GM12878 (cell line): ENCODE data around the gene FAM118A. TPM values are rescaled to one million over a fixed set of nuclear protein-coding genes. Genes with fewer than 3 reads are reported as not detected.

Source experiments
- ATAC-seq: fragments of 200-7000 bp; cut with Tn5 transposase; 3 replicates; pipeline ENCODE4 v1.9.1; 2020; ENCODE audit warnings: mild to moderate bottlenecking, moderate library complexity
- BruUV-seq: library from RNA; stranded (reverse); fragments of 400-500 nt; replicated peaks from 2 replicates; lab custom pipeline; 2021; lab: Mats Ljungman, UMichigan
- CTCF ChIA-PET: fragments of 300-600 bp; sonication (Branson Sonifier 250); formaldehyde crosslinking; extraction: SDS; loops from one replicate; lab custom pipeline; 2021; ENCODE audit warnings: inconsistent platforms; lab: Yijun Ruan, JAX
- POLR2A ChIA-PET: fragments of 350-600 bp; formaldehyde crosslinking; extraction: SDS; loops from one replicate; lab custom pipeline; 2021; ENCODE audit warnings: inconsistent platforms; lab: Charles Lee
- RAD21 ChIA-PET: fragments of 300-600 bp; sonication (Branson Sonifier 250); formaldehyde crosslinking; loops from one replicate; lab custom pipeline; 2023; ENCODE audit warnings: antibody characterized with exemption; ENCODE audit not compliant: unreplicated experiment; lab: Charles Lee
- SMC1A ChIA-PET: fragments of 300-600 bp; sonication (Branson Sonifier 250); formaldehyde crosslinking; loops from one replicate; lab custom pipeline; 2023; ENCODE audit not compliant: unreplicated experiment, uncharacterized antibody; lab: Charles Lee
- DNase-seq: peaks from one replicate; pipeline ENCODE4 v3.0.0-alpha.2; 2011; ENCODE audit warnings: low read depth, low spot score
- FAIRE-seq: peaks from 3 replicates; lab custom pipeline; 2011; peaks lifted over from hg19 to GRCh38; lab: Jason Lieb, UNC
- H2AFZ ChIP-seq: 2 replicates; pipeline ENCODE4 v1.6.0; 2011; ENCODE audit warnings: low read depth, low read length, control low read depth; ENCODE audit not compliant: control insufficient read depth
- H3K27ac ChIP-seq: 2 replicates; pipeline ENCODE4 v1.5.1; 2011; ENCODE audit warnings: control low read depth; ENCODE audit not compliant: control insufficient read depth, insufficient read depth
- H3K27me3 ChIP-seq, 2 experiments: replicated peaks in 1 of 2; 2 replicates each; pipeline versions ENCODE4 v1.6.0 to v1.6.1; 2011; ENCODE audit warnings: low read length in 1 of 2; ENCODE audit not compliant: control insufficient read depth in 2 of 2, insufficient read depth in 2 of 2
- H3K36me3 ChIP-seq, 2 experiments: 2 replicates each; pipeline ENCODE4 v1.5.1; 2011; ENCODE audit warnings: low read length in 1 of 2; ENCODE audit not compliant: control insufficient read depth in 2 of 2, insufficient read depth in 2 of 2
- H3K4me1 ChIP-seq: 2 replicates; pipeline ENCODE4 v1.6.1; 2011; ENCODE audit warnings: mild to moderate bottlenecking, low read length, moderate library complexity, mixed read lengths; ENCODE audit not compliant: control insufficient read depth, insufficient read depth
- H3K4me2 ChIP-seq: 2 replicates; pipeline ENCODE4 v1.6.0; 2011; ENCODE audit warnings: control low read depth; ENCODE audit not compliant: control insufficient read depth, insufficient read depth
- H3K4me3 ChIP-seq: fragments of 200-600 bp; sonication (generic); 2 replicates; pipeline ENCODE4 v1.5.1; 2016
- H3K79me2 ChIP-seq: 2 replicates; pipeline ENCODE4 v1.6.0; 2011; ENCODE audit warnings: low read length; ENCODE audit not compliant: control insufficient read depth, insufficient read depth
- H3K9ac ChIP-seq: 2 replicates; pipeline ENCODE4 v1.8.0; 2011; ENCODE audit warnings: low read length, control low read depth, mixed read lengths; ENCODE audit not compliant: control insufficient read depth, insufficient read depth
- H3K9me3 ChIP-seq: replicated peaks from 3 replicates; pipeline ENCODE4 v1.5.1; 2011; ENCODE audit warnings: mild to moderate bottlenecking, low read length; ENCODE audit not compliant: control insufficient read depth, insufficient read depth
- H4K20me1 ChIP-seq: 2 replicates; pipeline ENCODE4 v1.6.0; 2011; ENCODE audit not compliant: control insufficient read depth, insufficient read depth
- ATF7 ChIP-seq: fragments of 450-650 bp; IDR thresholded peaks from 2 replicates; pipeline ENCODE4 v1.6.1; 2016; ENCODE audit warnings: low read depth, mild to moderate bottlenecking
- DPF2 ChIP-seq: fragments of 450-650 bp; IDR thresholded peaks from 2 replicates; pipeline ENCODE4 v1.6.1; 2017; ENCODE audit warnings: mild to moderate bottlenecking
- NFIC ChIP-seq: IDR thresholded peaks from 2 replicates; pipeline ENCODE4 v1.6.1; 2012; ENCODE audit warnings: low read depth, mild to moderate bottlenecking, inconsistent platforms, low read length, moderate library complexity
- NFXL1 ChIP-seq: fragments of 450-650 bp; IDR thresholded peaks from 2 replicates; pipeline ENCODE4 v1.6.1; 2017; ENCODE audit warnings: antibody characterized with exemption, mild to moderate bottlenecking, borderline replicate concordance
- NKRF ChIP-seq: fragments of 450-650 bp; conservative IDR thresholded peaks from 2 replicates; pipeline ENCODE4 v1.6.1; 2017; ENCODE audit warnings: mild to moderate bottlenecking, moderate library complexity
- RB1 ChIP-seq: fragments of 450-650 bp; formaldehyde crosslinking; IDR thresholded peaks from 2 replicates; pipeline ENCODE4 v1.6.1; 2017; ENCODE audit warnings: mild to moderate bottlenecking, borderline replicate concordance
- TBL1XR1 ChIP-seq: IDR thresholded peaks from 2 replicates; pipeline ENCODE4 v1.6.1; 2012; ENCODE audit warnings: low read depth, low read length, improper control_type of control experiment
- USF2 ChIP-seq: IDR thresholded peaks from 2 replicates; pipeline ENCODE4 v1.6.1; 2011; ENCODE audit warnings: low read depth, low read length, improper control_type of control experiment, borderline replicate concordance
- ZSCAN29 ChIP-seq: fragments of 450-650 bp; IDR thresholded peaks from 2 replicates; pipeline ENCODE4 v1.6.1; 2017; ENCODE audit warnings: mild to moderate bottlenecking, moderate library complexity
- WGBS: methylation state at CpG from one replicate; pipeline ENCODE4 v1.1.6; 2016; ENCODE audit warnings: low lambda C conversion rate; ENCODE audit not compliant: insufficient replicate concordance, insufficient coverage; ENCODE audit errors: missing lambda C conversion rate; 5-methylcytosine and 5-hydroxymethylcytosine counted together
- in situ Hi-C: fragments of 300-500 bp; cut with MboI; formaldehyde crosslinking; loops from 9 replicates; pipeline ENCODE4 v1.14.3; 2018; ENCODE audit warnings: mixed read lengths
- intact Hi-C: fragments of 100-400 bp; cut with micrococcal nuclease; formaldehyde crosslinking; loops from one replicate; pipeline ENCODE4 v1.14.2; 2022; ENCODE audit not compliant: unreplicated experiment
- polyA plus RNA-seq, 11 experiments: library from polyadenylated mRNA; depleted of rRNA in 4 of 11; unstranded in 6 of 11; stranded (reverse) in 5 of 11; fragments of >200 nt; fragmentation: Nextera tagmentation in 4 of 11; fragmentation: Illumina TruSeq in 1 of 11; extraction: Ambion mirVana in 4 of 11; extraction: Trizol in 1 of 11; gene quantifications; 1 replicate in 1 of 11; 2 replicates in 10 of 11; pipeline versions ENCODE4 v1.2.1 to v1.2.3, GENCODE V29; 2011 to 2016; ENCODE audit warnings: inconsistent platforms in 2 of 11, missing spikeins in 2 of 11, low read depth in 1 of 11
- total RNA-seq, 4 experiments: library from RNA; depleted of rRNA in 3 of 4; stranded (reverse); fragments of >200 nt in 3 of 4; fragmentation: Illumina TruSeq in 1 of 4; extraction: Trizol in 1 of 4; gene quantifications; 2 replicates each; pipeline versions ENCODE4 v1.2.1 to v1.2.3, GENCODE V29; 2013 to 2021
- TF ChIP-seq, protein P1 (sequence below): fragments of 450-650 bp; IDR thresholded peaks from 2 replicates; pipeline ENCODE4 v1.6.1; 2017; ENCODE audit warnings: low read depth, mild to moderate bottlenecking, moderate library complexity

Gene FAM118A
- total and polyA plus RNA-seq, 10 of the 15 experiments (the other 5 are each of a cell fraction or from before 2014, with no cell fraction given), result 17.4 to 332 (median 56.6) TPM

GRCh38 chr22:45335854-45336522 lies 26.3 kb downstream of the FAM118A start:
- Histone ChIP-seq H2AFZ (no peak overlapping the region), H3K79me2 (no peaks in the 10 kb centered on the region), H3K4me3 (no peak overlapping the region), H4K20me1 (no peaks in the 10 kb centered on the region), H3K27ac (no peak overlapping the region), H3K4me1 (no peaks in the 10 kb centered on the region), H3K9me3 (no peaks in the 10 kb centered on the region), H3K36me3 (peaks cover 12 to 13% of the 10 kb centered on the region in 2 experiments; a peak in 3 of 4 replicates), H3K4me2 (no peak overlapping the region), H3K9ac (no peak overlapping the region), H3K27me3 (no peaks in the 10 kb centered on the region)
- FAIRE-seq (no peak), DNase-seq (no peak), ATAC-seq (no peak)
- SMC1A ChIA-PET, result no interaction called here
- CTCF ChIA-PET, result no interaction called here
- POLR2A ChIA-PET, result no interaction called here
- RAD21 ChIA-PET, result no interaction called here
- intact Hi-C loops (no loop called here), in situ Hi-C loops (no loop called here)
- no TSS peak for BruUV-seq
- 92% methylated on average over 29 of the region's 29 CpGs for WGBS
- no peak for TF ChIP-seq NFXL1
- no peak for TF ChIP-seq DPF2
- TF ChIP-seq NFIC, result no peak
- TF ChIP-seq RB1, result no peak
- no peak for TF ChIP-seq ATF7
- no peak for TF ChIP-seq USF2

DNA sequence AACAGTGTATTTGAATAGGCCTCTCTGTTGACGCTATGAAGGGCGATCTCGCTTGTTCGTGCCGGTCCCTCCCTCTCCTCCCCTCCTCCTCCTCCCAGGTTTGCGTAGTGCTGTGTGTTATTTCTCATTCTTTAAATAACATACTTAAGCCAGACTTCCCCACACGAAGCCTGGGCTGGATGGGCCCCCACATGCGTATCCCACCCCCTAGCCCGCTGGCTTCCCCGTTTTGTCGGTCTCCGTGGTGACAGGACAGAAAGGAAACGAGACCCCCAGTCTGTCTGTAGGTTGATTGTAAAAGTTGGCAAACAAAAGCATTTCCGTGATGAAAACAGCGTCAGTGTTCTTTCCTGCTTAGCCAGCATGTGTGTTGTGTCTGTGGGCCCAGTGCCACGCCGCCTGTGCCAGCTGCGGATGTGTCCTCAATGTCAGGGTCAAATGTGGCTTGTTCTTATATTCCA lies 27.3 kb downstream of the FAM118A start:
- ChIA-PET RAD21 (no interaction called here), POLR2A (no interaction called here), SMC1A (no interaction called here), CTCF (no interaction called here)
- Histone ChIP-seq H3K27me3 (no peaks in the 10 kb centered on the region), H3K9ac (no peak overlapping the region), H4K20me1 (no peaks in the 10 kb centered on the region), H3K79me2 (no peaks in the 10 kb centered on the region), H2AFZ (no peak overlapping the region), H3K4me1 (no peaks in the 10 kb centered on the region), H3K27ac (no peak overlapping the region), H3K9me3 (no peaks in the 10 kb centered on the region), H3K4me3 (no peak overlapping the region), H3K4me2 (no peak overlapping the region), H3K36me3 (peaks cover 12 to 15% of the 10 kb centered on the region in 2 experiments; a peak in 3 of 4 replicates)
- WGBS, result 89% methylated on average over 18 of the region's 18 CpGs
- no peak for ATAC-seq
- FAIRE-seq, result no peak
- intact Hi-C loops, result no loop called here
- no peak for DNase-seq
- in situ Hi-C loops, result no loop called here
- BruUV-seq, result no TSS peak
- TF ChIP-seq NKRF (no peak), ZSCAN29 (no peak), TBL1XR1 (no peak)
- TF ChIP-seq, protein P1, sequence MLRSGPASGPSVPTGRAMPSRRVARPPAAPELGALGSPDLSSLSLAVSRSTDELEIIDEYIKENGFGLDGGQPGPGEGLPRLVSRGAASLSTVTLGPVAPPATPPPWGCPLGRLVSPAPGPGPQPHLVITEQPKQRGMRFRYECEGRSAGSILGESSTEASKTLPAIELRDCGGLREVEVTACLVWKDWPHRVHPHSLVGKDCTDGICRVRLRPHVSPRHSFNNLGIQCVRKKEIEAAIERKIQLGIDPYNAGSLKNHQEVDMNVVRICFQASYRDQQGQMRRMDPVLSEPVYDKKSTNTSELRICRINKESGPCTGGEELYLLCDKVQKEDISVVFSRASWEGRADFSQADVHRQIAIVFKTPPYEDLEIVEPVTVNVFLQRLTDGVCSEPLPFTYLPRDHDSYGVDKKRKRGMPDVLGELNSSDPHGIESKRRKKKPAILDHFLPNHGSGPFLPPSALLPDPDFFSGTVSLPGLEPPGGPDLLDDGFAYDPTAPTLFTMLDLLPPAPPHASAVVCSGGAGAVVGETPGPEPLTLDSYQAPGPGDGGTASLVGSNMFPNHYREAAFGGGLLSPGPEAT, result no peak
